GF-D8 (cell line): ENCODE measurements around the gene ZDHHC12.

Source experiments
- DNase-seq: peaks from one replicate; lab custom pipeline; 2025; lab: John Stamatoyannopoulos, UW

Gene ZDHHC12

DNA sequence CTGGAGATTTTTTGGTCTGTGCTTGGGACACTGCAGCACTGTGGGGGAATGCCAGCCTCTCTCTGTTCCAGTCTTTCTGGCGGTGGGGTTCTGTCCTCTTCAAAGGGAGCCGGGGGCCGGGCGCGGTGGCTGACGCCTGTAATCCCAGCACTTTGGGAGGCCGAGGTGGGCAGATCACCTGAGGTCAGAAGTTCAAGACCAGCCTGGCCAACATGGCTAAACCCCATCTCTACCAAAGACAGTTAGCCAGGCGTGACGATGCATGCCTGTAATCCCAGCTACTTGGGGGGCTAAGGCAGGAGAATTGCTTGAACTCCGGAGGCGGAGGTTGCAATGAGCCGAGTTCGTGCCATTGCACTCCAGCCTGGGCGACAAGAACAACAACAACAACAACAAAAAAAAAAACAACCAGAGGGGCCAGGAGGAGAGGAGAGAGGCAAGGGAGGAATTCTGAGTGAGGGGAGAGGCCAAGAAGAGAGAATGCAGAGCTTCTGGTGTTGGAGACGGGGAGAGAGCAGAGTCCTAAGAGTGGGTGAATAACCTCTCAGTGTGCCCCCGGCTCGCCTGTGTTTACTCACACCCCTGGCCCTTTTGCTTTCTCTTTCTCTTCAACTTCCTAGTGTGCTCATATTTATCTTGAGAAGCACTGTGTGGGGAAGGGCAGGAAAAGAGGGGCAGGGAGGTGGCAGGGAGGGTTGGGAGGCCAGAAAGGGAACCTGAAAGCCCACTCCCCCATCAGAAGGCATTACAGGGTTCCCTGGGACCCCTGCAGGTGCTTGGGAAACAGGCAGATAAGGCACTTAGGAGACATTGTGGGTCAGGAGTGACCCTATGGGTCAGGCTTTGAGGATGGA, 38.1 kb downstream of the ZDHHC12 start:
- DNase-seq = no peak

- peak; percentile 67 for DNase-seq
Observed at GRCh38 chr9:128684325-128685199, 39.4 kb downstream of the ZDHHC12 start.

GRCh38 chr9:128684065-128684324, 39.9 kb downstream of the ZDHHC12 start:
- no peak for DNase-seq

GRCh38 chr9:128683340-128684064, 40.4 kb downstream of the ZDHHC12 start:
- peak; percentile 24 for DNase-seq

DNA sequence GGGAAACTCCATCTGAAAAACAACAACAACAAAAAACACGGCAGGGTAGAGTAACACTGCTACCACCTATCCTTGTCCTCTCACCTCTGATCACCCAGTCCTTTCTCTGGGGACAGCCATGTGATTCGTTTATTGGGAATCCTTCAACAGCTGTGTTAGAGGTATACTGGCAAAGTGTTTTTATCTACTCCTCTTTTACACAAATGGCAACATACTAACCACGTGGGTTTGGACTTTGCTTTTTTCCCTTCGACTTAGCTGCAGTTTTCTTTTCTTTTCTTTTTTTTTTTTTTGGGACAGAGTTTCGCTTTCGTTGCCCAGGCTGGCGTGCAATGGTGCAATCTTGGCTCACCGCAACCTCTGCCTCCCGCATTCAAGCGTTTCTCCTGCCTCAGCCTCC, 46.1 kb downstream of the ZDHHC12 start:
- DNase-seq = no peak

DNA sequence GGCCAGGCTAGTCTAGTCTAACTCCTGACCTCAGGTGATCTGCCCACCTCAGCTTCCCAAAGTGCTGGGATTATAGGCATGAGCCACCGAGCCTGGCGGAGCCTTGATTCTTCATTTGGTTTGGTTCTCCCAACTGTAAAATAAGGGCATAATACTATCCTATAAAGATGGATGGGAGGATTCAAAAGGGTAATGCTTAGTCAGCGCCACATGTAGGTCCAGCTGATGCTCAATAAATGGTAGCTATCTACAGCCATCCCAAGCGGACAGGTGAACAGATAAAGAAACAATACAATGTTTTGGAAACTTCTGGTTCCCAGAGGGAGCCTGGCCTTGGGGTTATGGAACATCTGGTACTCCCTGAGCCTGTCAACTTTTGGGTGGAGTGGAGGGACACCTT, 48.5 kb downstream of the ZDHHC12 start:
- DNase-seq = no peak
